OCI-M1 (cell line): Measurements from ENCODE around the gene CDK18.
"Not testable (repeated sequence)": the region's sequence is repeated elsewhere in the genome, so short reads cannot be mapped to it uniquely, and the experiment has no call there.

Experiments
- DNase-seq: peaks from one replicate; lab custom pipeline; 2025; lab: John Stamatoyannopoulos, UW

CDK18 gene

GRCh38 chr1:205504311-205505075 is at the start of gene CDK18:
Gene CDK18, plus strand, starts transcription at chr1:205504669. Its CDS starts 18,499 bp downstream, at chr1:205523168.
- peak; percentile 88 for DNase-seq

DNA sequence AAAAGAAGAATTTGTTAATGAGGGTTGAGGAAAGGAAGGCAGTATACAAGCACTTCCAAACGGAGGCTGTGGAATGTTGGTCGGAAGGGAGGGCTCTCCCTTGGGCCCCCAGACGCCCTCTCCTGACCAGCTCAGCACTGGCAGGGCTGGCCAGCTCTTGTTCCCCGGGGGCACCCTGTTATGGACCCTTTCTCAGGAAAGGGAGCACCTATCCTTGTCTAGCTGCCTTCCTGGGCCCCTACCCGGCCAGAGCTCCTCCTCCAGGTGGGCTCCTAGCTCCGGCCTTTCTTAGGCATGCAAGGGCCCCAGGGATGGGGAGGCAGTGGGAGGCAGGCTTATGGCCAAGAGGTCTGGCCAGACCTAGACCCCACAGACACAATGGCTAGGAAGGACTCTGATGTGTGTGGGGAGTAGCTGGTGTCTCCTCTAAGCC is 49.5 kb upstream of the CDK18 start:
- DNase-seq: no peak

DNA sequence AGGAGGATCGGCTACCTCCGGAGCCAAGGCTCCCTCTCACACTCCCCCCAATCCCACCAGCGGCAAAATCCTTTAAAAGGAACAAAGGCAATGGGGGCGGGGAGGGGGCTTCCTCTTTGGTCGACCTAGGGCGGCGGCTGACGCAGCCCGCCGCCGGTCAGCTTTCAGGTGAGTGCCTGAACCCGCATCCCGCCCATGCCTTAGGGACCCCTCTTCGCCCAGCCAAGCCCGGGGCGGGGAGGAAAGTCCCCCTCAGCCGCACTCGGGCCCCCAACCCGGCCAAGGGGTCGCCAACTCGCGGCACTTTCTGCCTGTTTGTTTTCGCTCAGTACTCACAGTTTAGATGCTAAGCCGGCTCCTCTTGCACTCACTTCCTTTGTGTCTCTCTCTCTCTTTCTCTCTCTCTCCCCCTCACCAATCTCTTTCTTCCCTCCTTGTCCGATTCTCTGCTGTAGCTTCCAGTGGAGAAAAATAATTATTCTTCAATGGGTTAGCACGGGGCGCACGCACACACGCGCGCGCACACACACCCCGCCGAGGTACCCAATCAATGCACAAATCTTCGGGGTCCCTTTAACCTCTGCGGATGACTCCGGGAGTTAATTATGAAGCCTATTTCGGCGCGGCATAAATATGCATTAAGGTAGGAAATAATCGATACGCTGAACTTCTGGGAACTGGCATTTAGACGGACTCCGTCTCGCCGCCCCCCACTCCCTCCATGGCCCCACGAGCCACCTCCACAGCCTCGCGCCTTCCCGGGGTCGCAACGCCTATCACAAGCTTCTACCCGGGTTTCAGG is 48.7 kb upstream of the CDK18 start, which contains the start of gene BLACAT1:
Gene BLACAT1 (minus strand): TSS at position 465 of the 802 bp plus-strand sequence.
- DNase-seq: no peak

GRCh38 chr1:205456383-205456867 is 48.0 kb upstream of the CDK18 start:
- DNase-seq: no peak

DNA sequence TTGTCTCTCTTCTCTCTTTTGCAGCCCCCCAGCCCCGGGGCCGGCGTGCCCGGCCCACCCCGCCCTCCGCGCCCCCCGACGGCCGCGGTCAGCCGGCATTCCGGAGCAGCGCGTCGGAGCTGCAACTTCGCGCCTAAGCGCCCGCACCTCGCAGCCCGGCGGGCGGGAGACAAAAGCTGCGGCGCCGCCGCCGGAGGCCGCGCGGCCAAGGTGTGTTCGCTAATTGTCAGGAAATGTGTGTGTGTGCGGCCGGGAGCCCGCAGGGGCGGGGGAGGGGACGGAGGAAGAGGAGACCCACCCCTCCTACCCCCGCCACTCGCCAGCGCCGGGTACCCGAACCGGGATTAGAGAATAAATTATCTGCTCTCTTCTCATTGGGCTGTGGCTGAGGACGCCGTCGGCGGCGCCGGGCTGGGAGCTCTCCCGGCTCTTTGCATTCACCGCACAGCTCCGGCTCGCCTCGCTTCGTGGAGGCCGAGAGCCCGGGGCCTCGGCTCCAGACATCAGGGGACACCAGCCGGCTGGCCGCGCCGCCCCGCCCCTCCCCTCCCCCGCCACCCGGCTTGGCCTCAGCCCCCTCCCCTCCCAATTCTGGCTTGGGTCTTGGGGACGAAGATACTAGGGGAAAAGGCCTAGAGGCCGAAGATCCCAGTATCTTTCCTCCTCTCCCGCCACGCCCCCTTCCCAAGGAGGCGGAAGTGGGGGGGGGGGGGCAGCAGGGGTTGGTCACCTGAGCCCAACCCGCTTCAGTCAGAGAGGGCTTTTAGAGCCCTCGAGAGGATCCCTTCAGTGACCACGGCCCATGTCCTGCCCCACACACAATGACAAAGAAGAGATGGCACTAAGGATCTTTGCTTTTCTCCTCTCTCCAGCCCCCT is 47.4 kb upstream of the CDK18 start:
- no peak for DNase-seq

GRCh38 chr1:205458777-205459566 is 45.5 kb upstream of the CDK18 start:
- peak; percentile 60 for DNase-seq

DNA sequence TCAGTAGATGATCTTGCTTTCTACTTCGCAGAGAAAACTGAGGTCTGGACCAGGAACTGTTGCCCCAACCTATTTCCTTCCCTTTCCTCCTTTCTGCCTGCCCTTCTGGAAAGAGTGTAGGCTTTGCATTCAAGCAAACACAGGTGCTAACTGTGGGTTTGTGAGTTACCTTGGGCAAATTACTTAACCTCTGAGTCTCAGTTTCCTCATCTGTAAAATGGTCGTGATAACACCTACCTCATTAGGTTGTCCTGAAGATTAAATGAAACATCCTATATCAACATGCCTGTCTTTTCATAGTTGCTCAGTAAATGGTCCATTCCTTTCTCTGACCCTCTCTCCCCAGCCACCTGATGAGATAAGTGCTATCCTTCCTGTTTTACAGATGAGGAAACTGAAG is 39.1 kb upstream of the CDK18 start:
- DNase-seq: no peak

GRCh38 chr1:205466595-205467220 is 37.8 kb upstream of the CDK18 start:
- no peak for DNase-seq

DNA sequence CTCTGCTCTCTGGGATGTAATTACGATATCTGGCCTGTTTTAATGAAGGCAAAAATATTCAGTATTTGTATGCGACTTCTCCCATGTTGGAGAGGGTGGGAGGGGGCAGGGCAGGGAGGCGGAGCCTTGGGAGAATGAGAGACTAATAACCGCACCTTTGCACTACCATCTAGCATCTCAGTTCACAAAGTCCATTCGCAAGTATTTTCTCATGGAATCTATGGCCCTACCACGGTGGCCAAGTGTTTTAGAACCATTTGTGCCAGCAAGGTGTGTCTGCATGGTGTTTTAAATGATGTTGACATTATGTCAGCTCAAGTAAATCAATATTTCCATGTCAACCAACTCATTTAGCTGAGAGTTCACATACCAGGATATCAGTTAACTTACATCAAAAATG is 34.3 kb upstream of the CDK18 start:
- no peak for DNase-seq

- DNase-seq: no peak
Observed at GRCh38 chr1:205472737-205473441, 31.6 kb upstream of the CDK18 start.

- DNase-seq: no peak
Observed at GRCh38 chr1:205473475-205473874, 31.0 kb upstream of the CDK18 start.

DNA sequence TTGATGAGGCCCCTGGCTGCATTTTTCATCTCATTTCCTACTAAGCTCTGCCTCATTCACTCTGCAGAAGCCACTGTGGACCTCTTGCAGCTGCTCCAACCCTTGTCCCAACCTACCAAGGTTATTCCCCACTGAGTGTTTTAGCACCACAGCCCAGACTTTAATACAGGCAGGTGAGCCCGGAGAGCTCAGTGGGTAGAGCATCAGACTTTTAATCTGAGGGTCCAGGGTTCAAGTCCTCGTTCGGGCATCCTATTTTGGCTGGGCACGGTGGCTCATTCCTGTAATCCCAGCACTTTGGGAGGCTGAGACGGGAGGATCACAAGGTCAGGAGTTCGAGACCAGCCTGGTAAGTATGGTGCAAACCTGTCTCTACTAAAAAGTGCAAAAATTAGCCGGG is 30.5 kb upstream of the CDK18 start:
- DNase-seq: no peak

- DNase-seq: no peak
Observed at GRCh38 chr1:205474571-205474970, 29.9 kb upstream of the CDK18 start.

- DNase-seq: no peak
Observed at GRCh38 chr1:205475855-205476254, 28.6 kb upstream of the CDK18 start.

DNA sequence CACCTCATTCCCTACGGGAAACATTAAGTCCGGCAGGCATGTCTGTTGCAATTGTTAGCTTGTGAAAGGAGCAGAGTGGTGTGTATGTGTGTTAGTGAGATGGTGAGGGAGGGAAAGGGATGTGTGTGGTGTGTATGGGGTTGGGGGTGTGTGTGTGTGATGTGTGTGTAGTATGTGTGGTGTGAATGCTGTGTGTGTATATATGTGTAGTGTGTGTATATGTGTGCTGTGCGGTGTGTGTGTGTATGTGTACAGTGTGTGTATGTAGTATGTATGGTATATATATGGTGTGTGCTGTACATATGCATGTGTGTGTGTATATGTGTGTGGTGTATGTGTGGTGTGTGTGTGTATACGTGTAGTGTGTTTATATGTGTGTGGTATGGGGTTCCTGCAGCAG is 27.8 kb upstream of the CDK18 start:
- DNase-seq: no peak

GRCh38 chr1:205477121-205477758 is 27.2 kb upstream of the CDK18 start:
- no peak for DNase-seq

DNA sequence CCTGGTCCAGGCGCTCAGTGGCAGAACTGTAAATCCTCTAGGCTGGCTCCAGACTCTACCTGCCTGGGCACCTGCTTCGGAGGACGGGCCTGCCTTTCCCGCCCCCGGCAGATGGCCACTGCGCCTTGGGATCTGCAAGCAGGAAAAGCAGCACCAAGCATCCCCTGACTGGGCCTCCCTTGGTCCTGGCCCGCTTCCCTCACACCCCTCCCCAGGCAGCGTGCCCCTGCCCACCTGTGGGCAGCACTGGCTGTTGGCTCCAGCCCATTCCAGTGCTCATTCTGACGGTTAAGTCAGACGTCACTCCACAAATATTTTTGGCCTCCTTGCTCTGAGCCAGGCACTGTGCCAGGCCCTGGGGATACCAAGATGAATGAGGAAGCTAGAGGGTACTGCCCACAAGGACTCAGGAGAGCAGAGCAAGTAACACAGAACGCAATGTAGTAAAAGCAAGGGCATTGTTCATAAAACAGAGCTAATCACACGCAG is 26.7 kb upstream of the CDK18 start:
- no peak for DNase-seq

- DNase-seq: not testable (repeated sequence)
Observed at GRCh38 chr1:205478985-205479384, 25.5 kb upstream of the CDK18 start.

- no peak for DNase-seq
Observed at GRCh38 chr1:205480349-205480985, 24.0 kb upstream of the CDK18 start.
